Activated naive CD4-positive, alpha-beta T cell treated with Interleukin-2 at 50 U/mL for 16 hours (primary cell): Measurements from ENCODE around the gene PPP1CA.

Experiments used
- DNase-seq: peaks from one replicate; pipeline ENCODE4 v3.0.0-alpha.2; 2020

PPP1CA gene

GRCh38 chr11:67349457-67349856 is 52.2 kb downstream of the PPP1CA start:
- no peak for DNase-seq

GRCh38 chr11:67349036-67349435 is 52.6 kb downstream of the PPP1CA start:
- DNase-seq = no peak
